K562 (cell line): ENCODE results near the gene GNAQ. TPM values are rescaled to one million over a fixed set of nuclear protein-coding genes. Genes with fewer than 3 reads are reported as not detected.

Source experiments
- ATAC-seq: fragments of 200-7000 bp; cut with Tn5 transposase; 3 replicates; pipeline ENCODE4 v1.9.1; 2020; ENCODE audit warnings: moderate library complexity
- BruUV-seq: library from RNA; stranded (reverse); fragments of 400-500 nt; replicated peaks from 2 replicates; lab custom pipeline; 2021; lab: Mats Ljungman, UMichigan
- CTCF ChIA-PET: fragments of 300-600 bp; formaldehyde crosslinking; extraction: SDS; loops from one replicate; lab custom pipeline; 2021; ENCODE audit warnings: low intra/inter-chr PET ratio; lab: Yijun Ruan, JAX
- POLR2A ChIA-PET: fragments of 300-600, 350-650 bp; sonication (Branson Sonifier 250); formaldehyde crosslinking; extraction: SDS; loops from one replicate; lab custom pipeline; 2021; ENCODE audit warnings: antibody characterized with exemption, inconsistent platforms; lab: Yijun Ruan, JAX
- DNase-seq, 4 experiments: peaks; one replicate each; pipeline versions ENCODE4 v3.0.0 to v3.0.0-alpha.2; 2011 to 2018; ENCODE audit warnings: low spot score in 3 of 4, mixed read lengths in 3 of 4; ENCODE audit errors: extremely low read depth in 1 of 4
- FAIRE-seq: peaks from 2 replicates; lab custom pipeline; 2011; peaks lifted over from hg19 to GRCh38; lab: Jason Lieb, UNC
- H2AFZ ChIP-seq: 2 replicates; pipeline ENCODE4 v1.6.0; 2011; ENCODE audit warnings: low read depth, low read length, control low read depth, inconsistent platforms
- H3K27ac ChIP-seq: fragments of 200-600 bp; 3 replicates; pipeline ENCODE4 v1.8.0; 2011; ENCODE audit warnings: low read depth, mild to moderate bottlenecking, control low read depth, inconsistent platforms, low read length, moderate library complexity, mixed read lengths; ENCODE audit errors: extremely low read depth
- H3K27me3 ChIP-seq, 2 experiments: fragments of 300-600 bp in 1 of 2; 2 replicates in 1 of 2; 3 replicates in 1 of 2; pipeline versions ENCODE4 v1.6.0 to v1.8.0; 2011; ENCODE audit warnings: inconsistent platforms in 2 of 2, low read length in 2 of 2, mild to moderate bottlenecking in 1 of 2, mixed read lengths in 1 of 2, moderate library complexity in 1 of 2; ENCODE audit not compliant: control insufficient read depth in 2 of 2, insufficient read depth in 2 of 2
- H3K36me3 ChIP-seq: fragments of 300-600 bp; 3 replicates; pipeline ENCODE4 v1.8.0; 2011; ENCODE audit warnings: mild to moderate bottlenecking, low read length, inconsistent platforms; ENCODE audit not compliant: control insufficient read depth, insufficient read depth
- H3K4me1 ChIP-seq, 2 experiments: fragments of 200-600 bp in 1 of 2; replicated peaks in 1 of 2; 2 replicates in 1 of 2; 3 replicates in 1 of 2; pipeline versions ENCODE4 v1.5.1 to v1.8.0; 2011; ENCODE audit warnings: inconsistent platforms in 2 of 2, low read length in 2 of 2, mild to moderate bottlenecking in 1 of 2, mixed read lengths in 1 of 2, moderate library complexity in 1 of 2; ENCODE audit not compliant: control insufficient read depth in 2 of 2, insufficient read depth in 2 of 2
- H3K4me2 ChIP-seq: 2 replicates; pipeline ENCODE4 v1.6.1; 2011; ENCODE audit warnings: low read length, control low read depth, inconsistent platforms, mixed read lengths; ENCODE audit not compliant: insufficient read depth
- H3K4me3 ChIP-seq: fragments of 200-600 bp; sonication (generic), shearing (Covaris generic); 2 replicates; pipeline ENCODE4 v1.5.1; 2016; ENCODE audit warnings: control low read depth, inconsistent platforms
- H3K79me2 ChIP-seq: fragments of 200-600 bp; 3 replicates; pipeline ENCODE4 v1.8.0; 2011; ENCODE audit warnings: low read length, inconsistent platforms; ENCODE audit not compliant: control insufficient read depth, insufficient read depth
- H3K9ac ChIP-seq, 2 experiments: 2 replicates each; pipeline versions ENCODE4 v1.6.0 to v1.6.1; 2011; ENCODE audit warnings: low read depth in 2 of 2, low read length in 2 of 2, control low read depth in 1 of 2, inconsistent platforms in 1 of 2, mild to moderate bottlenecking in 1 of 2, mixed read lengths in 1 of 2; ENCODE audit not compliant: insufficient read depth in 1 of 2
- H3K9me1 ChIP-seq: one replicate; pipeline ENCODE4 v1.6.0; 2011; ENCODE audit warnings: inconsistent platforms, mild to moderate bottlenecking, low read length, moderate library complexity; ENCODE audit not compliant: control insufficient read depth, insufficient read depth
- H3K9me3 ChIP-seq: replicated peaks from 2 replicates; pipeline ENCODE4 v1.5.1; 2011; ENCODE audit warnings: low read depth, low read length, inconsistent platforms; ENCODE audit not compliant: control insufficient read depth, insufficient read depth
- H4K20me1 ChIP-seq: replicated peaks from 2 replicates; pipeline ENCODE4 v1.6.1; 2011; ENCODE audit warnings: low read length, inconsistent platforms, mixed read lengths; ENCODE audit not compliant: control insufficient read depth, insufficient read depth
- ADNP ChIP-seq: fragments of 200-800 bp; sonication (Bioruptor generic); IDR thresholded peaks from 2 replicates; pipeline ENCODE4 v1.6.1; 2016; ENCODE audit warnings: missing genetic modification characterization, missing compliant biosample characterization
- BCOR ChIP-seq: fragments of 450-650 bp; IDR thresholded peaks from 2 replicates; pipeline ENCODE4 v1.6.1; 2016
- JUND ChIP-seq, 2 experiments: IDR thresholded peaks; 2 replicates in 1 of 2; 3 replicates in 1 of 2; pipeline ENCODE4 v1.6.1; 2011; ENCODE audit warnings: borderline replicate concordance in 2 of 2, low read depth in 2 of 2, low read length in 2 of 2, improper control_type of control experiment in 1 of 2, missing biosample characterization in 1 of 2, missing genetic modification characterization in 1 of 2, missing genetic modification reagents in 1 of 2
- KDM1A ChIP-seq, 2 experiments: fragments of 450-650 bp; IDR thresholded peaks; 2 replicates each; pipeline ENCODE4 v1.6.1; 2016; ENCODE audit warnings: mild to moderate bottlenecking in 2 of 2
- NEUROD1 ChIP-seq: fragments of 150-350 bp; IDR thresholded peaks from 2 replicates; pipeline ENCODE4 v1.6.1; 2014; ENCODE audit warnings: borderline replicate concordance, low read length, low read depth; ENCODE audit not compliant: partially characterized antibody
- RBM25 ChIP-seq: fragments of 200-400 bp; formaldehyde crosslinking; IDR thresholded peaks from 2 replicates; pipeline ENCODE4 v1.6.1; 2018; ENCODE audit warnings: low read length, low read depth, moderate library complexity; ENCODE audit not compliant: severe bottlenecking
- TSC22D4 ChIP-seq: fragments of 450-650 bp; IDR thresholded peaks from 2 replicates; pipeline ENCODE4 v1.6.1; 2016; ENCODE audit warnings: missing genetic modification characterization, missing biosample characterization, control low read depth
- WGBS: fragments of 100-300 bp; shearing (Covaris generic); methylation state at CpG from one replicate; pipeline ENCODE4 v1.1.6; 2016; ENCODE audit warnings: low coverage, mixed read lengths; ENCODE audit not compliant: insufficient coverage; ENCODE audit errors: missing lambda C conversion rate; 5-methylcytosine and 5-hydroxymethylcytosine counted together
- in situ Hi-C: fragments of 300-500 bp; cut with MboI; formaldehyde crosslinking; loops from 4 replicates; pipeline ENCODE4 v1.15.0; 2018; ENCODE audit warnings: inconsistent platforms, mixed read lengths
- intact Hi-C: fragments of 100-400 bp; cut with micrococcal nuclease; formaldehyde crosslinking; loops from 2 replicates; pipeline ENCODE4 v1.14.2; 2022
- polyA plus RNA-seq, 8 experiments: library from polyadenylated mRNA; depleted of rRNA in 4 of 8; stranded (reverse) in 5 of 8; unstranded in 3 of 8; fragments of >200 nt; fragmentation: Nextera tagmentation in 2 of 8; fragmentation: Illumina TruSeq in 1 of 8; extraction: Ambion mirVana in 2 of 8; extraction: Trizol in 1 of 8; gene quantifications; 2 replicates each; pipeline versions ENCODE4 v1.2.1 to v1.2.3, GENCODE V29; 2011 to 2014; ENCODE audit warnings: inconsistent platforms in 1 of 8, missing spikeins in 1 of 8
- total RNA-seq, 7 experiments: library from RNA; depleted of rRNA in 6 of 7; stranded (reverse); fragments of >200 nt in 6 of 7; fragmentation: Illumina TruSeq in 2 of 7; extraction: Trizol in 2 of 7; gene quantifications; 2 replicates each; pipeline versions ENCODE4 v1.2.1 to v1.2.3, GENCODE V29; 2011 to 2021; ENCODE audit warnings: low replicate concordance in 1 of 7
- TF ChIP-seq, protein P1 (sequence below), 2 experiments: IDR thresholded peaks in 1 of 2; conservative IDR thresholded peaks in 1 of 2; 2 replicates each; pipeline ENCODE4 v1.6.1; 2016; ENCODE audit warnings: low read depth in 2 of 2, mild to moderate bottlenecking in 1 of 2, missing compliant biosample characterization in 1 of 2, missing genetic modification characterization in 1 of 2, moderate library complexity in 1 of 2

Gene GNAQ
- total and polyA plus RNA-seq, 9 of the 15 experiments (the other 6 are each of a cell fraction or from before 2014, with no cell fraction given) = 4.8 to 27.9 (median 17.5) TPM

DNA sequence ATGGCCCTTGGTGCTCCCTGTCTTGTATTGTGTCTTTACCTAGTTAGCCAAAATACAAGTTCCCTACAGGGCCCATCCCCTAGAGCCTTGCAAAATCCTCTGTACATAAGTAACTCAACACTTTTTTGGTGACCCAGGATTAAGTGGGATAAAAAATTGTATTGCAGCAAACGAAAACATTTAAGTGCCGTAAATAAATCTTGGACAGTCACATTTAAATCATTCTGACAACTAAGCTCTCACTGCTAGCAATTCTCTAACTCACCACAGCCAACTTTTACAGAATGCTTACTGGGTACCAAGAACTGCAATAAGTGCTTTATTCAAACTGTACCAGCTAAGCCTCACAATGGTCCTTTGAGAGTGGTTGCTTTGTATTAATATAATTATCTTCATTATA lies 56.6 kb downstream of the GNAQ start (continued):
- TF ChIP-seq, protein P1, sequence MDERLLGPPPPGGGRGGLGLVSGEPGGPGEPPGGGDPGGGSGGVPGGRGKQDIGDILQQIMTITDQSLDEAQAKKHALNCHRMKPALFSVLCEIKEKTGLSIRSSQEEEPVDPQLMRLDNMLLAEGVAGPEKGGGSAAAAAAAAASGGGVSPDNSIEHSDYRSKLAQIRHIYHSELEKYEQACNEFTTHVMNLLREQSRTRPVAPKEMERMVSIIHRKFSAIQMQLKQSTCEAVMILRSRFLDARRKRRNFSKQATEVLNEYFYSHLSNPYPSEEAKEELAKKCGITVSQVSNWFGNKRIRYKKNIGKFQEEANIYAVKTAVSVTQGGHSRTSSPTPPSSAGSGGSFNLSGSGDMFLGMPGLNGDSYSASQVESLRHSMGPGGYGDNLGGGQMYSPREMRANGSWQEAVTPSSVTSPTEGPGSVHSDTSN (CRISPR knock-in tag; IDR thresholded peaks at IDR 0.05; ENCODE audit: low read depth) = no peak
- TF ChIP-seq, protein P1 (tag; conservative IDR thresholded peaks at IDR 0.05; ENCODE audit: low read depth) = peak; percentile 73

DNA sequence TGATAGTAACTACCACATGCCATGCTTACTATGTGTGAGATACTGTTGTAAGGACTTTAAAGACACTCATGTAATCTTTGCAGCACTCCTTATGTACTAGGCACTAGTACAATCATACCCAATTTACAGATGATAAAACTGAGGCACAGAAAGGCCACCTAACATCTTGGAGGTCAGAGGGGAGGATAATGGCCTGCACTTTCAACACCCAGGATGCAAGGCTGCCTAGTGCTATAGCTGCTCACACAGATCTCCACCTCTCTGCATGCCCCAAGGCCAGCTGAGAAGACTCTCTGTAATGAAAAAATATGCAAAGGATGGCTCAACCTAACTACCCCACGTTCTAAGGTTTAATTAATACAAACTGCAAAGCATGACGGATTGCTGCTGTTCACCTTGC lies 57.2 kb downstream of the GNAQ start:
- no peak for FAIRE-seq
- POLR2A ChIA-PET = interaction anchor here (0.7 kb wide), 1 partner anchor 750 kb away, joined by 3 read pairs; no protein-coding TSS in a partner anchor

More for the DNA sequence above, 57.2 kb downstream of the GNAQ start:
- no peaks in the 10 kb centered on the region for H3K27me3 ChIP-seq
- no TSS peak for BruUV-seq
- H2AFZ ChIP-seq = no peak overlapping the region
- intact Hi-C loops = no loop called here
- no peak for DNase-seq
- no peak overlapping the region for H3K4me2 ChIP-seq
- H4K20me1 ChIP-seq = no peaks in the 10 kb centered on the region
- peaks cover 81% of the 10 kb centered on the region for H3K79me2 ChIP-seq
- ATAC-seq = no peak
- CTCF ChIA-PET = no interaction called here
- TF ChIP-seq ADNP (peak; percentile 64; the same call in 1 of the 2 replicates), RBM25 (peak; percentile 74), BCOR (0 out of 2 replicates have a peak, but pooled peaks have one; percentile 58), JUND (IDR thresholded peaks at IDR 0.05; ENCODE audit: borderline replicate concordance, low read depth, low read length) (no peak), JUND (tag; IDR thresholded peaks at IDR 0.05; ENCODE audit: borderline replicate concordance, low read depth, low read length) (no peak), NEUROD1 (no peak), KDM1A (IDR thresholded peaks at IDR 0.05) (peak in 1 of 2 experiments; percentile 68; a peak in 2 of 4 replicates), TSC22D4 (tag) (no peak)
- TF ChIP-seq, all 486 proteins: peak for 4
- H3K4me1 ChIP-seq = peaks cover 5 to 18% of the 10 kb centered on the region in 2 experiments; a peak in 4 of 5 replicates
- H3K9ac ChIP-seq = no peak overlapping the region
- no peak overlapping the region for H3K27ac ChIP-seq
- H3K4me3 ChIP-seq = no peak overlapping the region
- no peaks in the 10 kb centered on the region; the same call in 1 of the 2 replicates for H3K9me3 ChIP-seq
- in situ Hi-C loops = loop anchor here (10.0 kb wide), 1 partner anchor 140 kb away; no protein-coding TSS in a partner anchor
- no peaks in the 10 kb centered on the region for H3K9me1 ChIP-seq
- peaks cover 7% of the 10 kb centered on the region; the same call in 2 of the 3 replicates for H3K36me3 ChIP-seq
- 52% methylated on average over 2 of the region's 2 CpGs for WGBS
